ENCODE measurements around the gene PTGIR.

DNA sequence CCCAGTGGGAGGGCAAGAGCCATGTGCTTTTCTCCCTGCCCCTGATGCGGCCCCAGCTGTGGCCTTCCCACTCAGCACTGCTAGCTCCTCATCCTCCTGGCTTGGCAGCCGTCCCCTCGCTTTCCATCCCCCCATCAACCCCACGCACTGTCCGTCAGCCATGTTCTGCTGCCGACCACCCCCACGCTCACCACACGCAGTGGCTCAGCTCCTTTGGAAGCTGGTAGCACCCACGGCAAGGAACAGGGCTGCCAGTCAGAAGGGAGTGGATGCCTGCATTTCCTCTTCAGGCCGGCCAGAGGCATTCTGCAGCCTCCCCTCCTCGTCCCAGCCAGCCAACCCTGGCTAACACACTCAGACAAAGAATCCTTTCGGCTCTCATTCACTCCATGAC lies 17.4 kb downstream of the PTGIR start:
- TF ChIP-seq, protein P1, sequence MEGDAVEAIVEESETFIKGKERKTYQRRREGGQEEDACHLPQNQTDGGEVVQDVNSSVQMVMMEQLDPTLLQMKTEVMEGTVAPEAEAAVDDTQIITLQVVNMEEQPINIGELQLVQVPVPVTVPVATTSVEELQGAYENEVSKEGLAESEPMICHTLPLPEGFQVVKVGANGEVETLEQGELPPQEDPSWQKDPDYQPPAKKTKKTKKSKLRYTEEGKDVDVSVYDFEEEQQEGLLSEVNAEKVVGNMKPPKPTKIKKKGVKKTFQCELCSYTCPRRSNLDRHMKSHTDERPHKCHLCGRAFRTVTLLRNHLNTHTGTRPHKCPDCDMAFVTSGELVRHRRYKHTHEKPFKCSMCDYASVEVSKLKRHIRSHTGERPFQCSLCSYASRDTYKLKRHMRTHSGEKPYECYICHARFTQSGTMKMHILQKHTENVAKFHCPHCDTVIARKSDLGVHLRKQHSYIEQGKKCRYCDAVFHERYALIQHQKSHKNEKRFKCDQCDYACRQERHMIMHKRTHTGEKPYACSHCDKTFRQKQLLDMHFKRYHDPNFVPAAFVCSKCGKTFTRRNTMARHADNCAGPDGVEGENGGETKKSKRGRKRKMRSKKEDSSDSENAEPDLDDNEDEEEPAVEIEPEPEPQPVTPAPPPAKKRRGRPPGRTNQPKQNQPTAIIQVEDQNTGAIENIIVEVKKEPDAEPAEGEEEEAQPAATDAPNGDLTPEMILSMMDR (IDR thresholded peaks at IDR 0.05) = no peak
- no peak for TF ChIP-seq POLR2A (IDR thresholded peaks at IDR 0.05)
